H9 (cell line): ENCODE results near the gene MARK4. TPM values are rescaled to one million over a fixed set of nuclear protein-coding genes. Genes with fewer than 3 reads are reported as not detected.

ENCODE experiments used
- DNase-seq: peaks from one replicate; pipeline ENCODE4 v3.0.0-alpha.2; 2017
- H2AFZ ChIP-seq: one replicate; pipeline ENCODE4 v1.6.1; 2013; ENCODE audit warnings: mild to moderate bottlenecking, low read length, control low read depth, moderate library complexity
- H2AK5ac ChIP-seq: 2 replicates; pipeline ENCODE4 v1.6.1; 2013; ENCODE audit warnings: low read length, control low read depth, mixed read lengths; ENCODE audit not compliant: insufficient read length
- H2BK120ac ChIP-seq: one replicate; pipeline ENCODE4 v1.6.1; 2013; ENCODE audit warnings: low read depth, mild to moderate bottlenecking, low read length, control low read depth, inconsistent platforms; ENCODE audit not compliant: poor library complexity, severe bottlenecking
- H2BK12ac ChIP-seq: 2 replicates; pipeline ENCODE4 v1.6.1; 2013; ENCODE audit warnings: low read length, control low read depth, mixed read lengths, low read depth; ENCODE audit not compliant: insufficient read length
- H2BK15ac ChIP-seq: 2 replicates; pipeline ENCODE4 v1.6.1; 2013; ENCODE audit warnings: low read depth, low read length, control low read depth
- H2BK20ac ChIP-seq: one replicate; pipeline ENCODE4 v1.6.1; 2013; ENCODE audit warnings: low read depth, mild to moderate bottlenecking, low read length, control low read depth, inconsistent platforms; ENCODE audit not compliant: poor library complexity, severe bottlenecking
- H2BK5ac ChIP-seq: 2 replicates; pipeline ENCODE4 v1.6.1; 2013; ENCODE audit warnings: low read length, control low read depth, mixed read lengths; ENCODE audit not compliant: insufficient read length
- H3K14ac ChIP-seq: 2 replicates; pipeline ENCODE4 v1.6.1; 2013; ENCODE audit warnings: low read length, control low read depth; ENCODE audit not compliant: insufficient read depth
- H3K18ac ChIP-seq: 2 replicates; pipeline ENCODE4 v1.6.1; 2013; ENCODE audit warnings: low read depth, mild to moderate bottlenecking, mixed read lengths, low read length, control low read depth; ENCODE audit not compliant: insufficient read length
- H3K23ac ChIP-seq: 2 replicates; pipeline ENCODE4 v1.6.1; 2013; ENCODE audit warnings: low read length, control low read depth, mixed read lengths, low read depth; ENCODE audit not compliant: insufficient read length
- H3K23me2 ChIP-seq: 2 replicates; pipeline ENCODE4 v1.6.1; 2013; ENCODE audit warnings: low read depth, mild to moderate bottlenecking, mixed read lengths, low read length, control low read depth; ENCODE audit not compliant: insufficient read length, poor library complexity, severe bottlenecking
- H3K27ac ChIP-seq: 2 replicates; pipeline ENCODE4 v1.5.1; 2013; ENCODE audit warnings: low read length, control low read depth, mixed read lengths, low read depth; ENCODE audit not compliant: insufficient read length
- H3K27me3 ChIP-seq: 2 replicates; pipeline ENCODE4 v1.6.1; 2013; ENCODE audit warnings: low read length, control low read depth, inconsistent platforms; ENCODE audit not compliant: insufficient read depth
- H3K4ac ChIP-seq: 2 replicates; pipeline ENCODE4 v1.6.1; 2013; ENCODE audit warnings: low read depth, mild to moderate bottlenecking, control low read depth, inconsistent platforms, low read length, moderate library complexity
- H3K4me1 ChIP-seq: 2 replicates; pipeline ENCODE4 v1.6.1; 2013; ENCODE audit warnings: low read length, control low read depth, inconsistent platforms; ENCODE audit not compliant: insufficient read depth
- H3K4me2 ChIP-seq: 2 replicates; pipeline ENCODE4 v1.6.1; 2013; ENCODE audit warnings: low read length, control low read depth, mixed read lengths; ENCODE audit not compliant: insufficient read length, insufficient read depth
- H3K56ac ChIP-seq: 2 replicates; pipeline ENCODE4 v1.6.1; 2013; ENCODE audit warnings: low read depth, mild to moderate bottlenecking, mixed read lengths, low read length, control low read depth; ENCODE audit not compliant: insufficient read length
- H3K79me1 ChIP-seq: 2 replicates; pipeline ENCODE4 v1.6.1; 2013; ENCODE audit warnings: low read depth, mild to moderate bottlenecking, moderate library complexity, low read length, control low read depth, inconsistent platforms; ENCODE audit not compliant: insufficient read depth, poor library complexity, severe bottlenecking
- H3K79me2 ChIP-seq: 2 replicates; pipeline ENCODE4 v1.6.1; 2013; ENCODE audit warnings: low read length, control low read depth, inconsistent platforms; ENCODE audit not compliant: insufficient read depth
- H3K9ac ChIP-seq: 2 replicates; pipeline ENCODE4 v1.6.1; 2013; ENCODE audit warnings: low read length, control low read depth, mixed read lengths; ENCODE audit not compliant: insufficient read length; ENCODE audit errors: extremely low read depth
- H3K9me3 ChIP-seq: one replicate; pipeline ENCODE4 v1.6.1; 2013; ENCODE audit warnings: low read depth, low read length, inconsistent platforms; ENCODE audit not compliant: control insufficient read depth
- H3T11ph ChIP-seq: one replicate; pipeline ENCODE4 v1.6.1; 2013; ENCODE audit warnings: mild to moderate bottlenecking, low read length, control low read depth, inconsistent platforms
- H4K20me1 ChIP-seq: one replicate; pipeline ENCODE4 v1.6.1; 2013; ENCODE audit not compliant: control insufficient read depth, insufficient read length, insufficient read depth
- H4K5ac ChIP-seq: 2 replicates; pipeline ENCODE4 v1.6.1; 2013; ENCODE audit warnings: low read depth, mild to moderate bottlenecking, mixed read lengths, low read length, control low read depth; ENCODE audit not compliant: insufficient read length
- H4K8ac ChIP-seq: replicated peaks from 2 replicates; pipeline ENCODE4 v1.6.1; 2013; ENCODE audit warnings: low read length, control low read depth, mixed read lengths, low read depth; ENCODE audit not compliant: insufficient read length
- H4K91ac ChIP-seq: 2 replicates; pipeline ENCODE4 v1.6.1; 2013; ENCODE audit warnings: low read depth, mild to moderate bottlenecking, moderate library complexity, mixed read lengths, low read length, control low read depth; ENCODE audit not compliant: insufficient read length
- H3K27ac Mint-ChIP-seq, 3 experiments: 2 replicates in 2 of 3; 3 replicates in 1 of 3; pipeline ENCODE4 v1.8.0; 2020 to 2021; ENCODE audit warnings: mixed read lengths in 3 of 3, mild to moderate bottlenecking in 1 of 3, moderate library complexity in 1 of 3
- H3K27me3 Mint-ChIP-seq: 2 replicates; pipeline ENCODE4 v1.8.0; 2021; ENCODE audit warnings: low read depth, mild to moderate bottlenecking, moderate library complexity, mixed read lengths
- H3K36me3 Mint-ChIP-seq, 3 experiments: 2 replicates in 2 of 3; 3 replicates in 1 of 3; pipeline ENCODE4 v1.8.0; 2020 to 2021; ENCODE audit warnings: low read depth in 3 of 3, mixed read lengths in 3 of 3; ENCODE audit not compliant: insufficient read depth in 1 of 3
- H3K4me1 Mint-ChIP-seq, 2 experiments: 2 replicates each; pipeline ENCODE4 v1.8.0; 2020; ENCODE audit warnings: mixed read lengths in 2 of 2
- H3K4me3 Mint-ChIP-seq, 2 experiments: 2 replicates in 1 of 2; 3 replicates in 1 of 2; pipeline ENCODE4 v1.8.0; 2020 to 2021; ENCODE audit warnings: mild to moderate bottlenecking in 2 of 2, mixed read lengths in 2 of 2, moderate library complexity in 1 of 2
- H3K9me3 Mint-ChIP-seq, 2 experiments: 2 replicates in 1 of 2; 3 replicates in 1 of 2; pipeline ENCODE4 v1.8.0; 2020; ENCODE audit warnings: mild to moderate bottlenecking in 2 of 2, mixed read lengths in 2 of 2, moderate library complexity in 1 of 2
- CTCF ChIP-seq: fragments of 200-600 bp; sonication (generic); conservative IDR thresholded peaks from 3 replicates; pipeline ENCODE4 v1.8.0; 2021; ENCODE audit warnings: antibody characterized with exemption, mild to moderate bottlenecking
- WGBS: extraction: QIAGEN DNeasy Blood & Tissue Kit; methylation state at CpG from one replicate; pipeline ENCODE4 v1.1.7; 2013; ENCODE audit warnings: missing lambda C conversion rate, low lambda C conversion rate, mixed read lengths; ENCODE audit not compliant: insufficient read length; ENCODE audit errors: extremely low coverage; 5-methylcytosine and 5-hydroxymethylcytosine counted together
- total RNA-seq: library from RNA; stranded (reverse); gene quantifications from 2 replicates; pipeline ENCODE4 v1.2.1, GENCODE V29; 2021

The MARK4 gene
- total RNA-seq, 1 experiment from 2014 or later, result 44.7 TPM

GRCh38 chr19:45275370-45275971 is 24.4 kb downstream of the MARK4 start:
- Histone ChIP-seq H3K56ac (no peak overlapping the region), H3K9ac (no peak overlapping the region), H2BK120ac (no peak overlapping the region), H4K20me1 (no peaks in the 10 kb centered on the region), H2AK5ac (no peak overlapping the region), H2BK12ac (no peak overlapping the region), H3K79me2 (no peaks in the 10 kb centered on the region), H4K8ac (no peak overlapping the region), H3K4me1 (no peaks in the 10 kb centered on the region), H3K14ac (no peak overlapping the region), H3K23me2 (no peaks in the 10 kb centered on the region), H3T11ph (no peak overlapping the region), H4K91ac (no peak overlapping the region), H3K23ac (no peak overlapping the region), H3K4ac (no peak overlapping the region), H3K4me2 (no peak overlapping the region), H2BK20ac (no peak overlapping the region), H2BK5ac (no peak overlapping the region), H4K5ac (no peak overlapping the region), H3K9me3 (no peaks in the 10 kb centered on the region), H3K27me3 (no peaks in the 10 kb centered on the region), H3K79me1 (no peaks in the 10 kb centered on the region), H3K18ac (no peak overlapping the region), H2AFZ (no peak overlapping the region), H3K27ac (no peak overlapping the region), H2BK15ac (no peak overlapping the region)
- Mint-ChIP-seq H3K4me3 (no peak overlapping the region), H3K4me1 (peaks cover 0 to 5% of the 10 kb centered on the region in 2 experiments; a peak in 2 of 4 replicates), H3K9me3 (no peaks in the 10 kb centered on the region), H3K27me3 (no peaks in the 10 kb centered on the region), H3K36me3 (peaks cover 16 to 59% (median 53%) of the 10 kb centered on the region in 3 experiments), H3K27ac (no peak overlapping the region; a peak in 1 of 7 replicates)
- no CpG with 5 or more reads among the region's 12 CpGs for WGBS
- TF ChIP-seq CTCF, result no peak
- DNase-seq, result no peak
